HG03571 (cell line): ENCODE results near the gene DPY19L1.
A peak's percentile ranks its signal among the peaks of the same experiment; 100 is the strongest.
"Not testable (repeated sequence)": the region's sequence is repeated elsewhere in the genome, so short reads cannot be mapped to it uniquely, and the experiment has no call there.

ENCODE experiments used
- ATAC-seq: cut with Tn5 transposase; IDR thresholded peaks from one replicate; pipeline ENCODE4 v1.9.1; 2021; ENCODE audit not compliant: unreplicated experiment

DPY19L1 gene

GRCh38 chr7:34991938-34992840, 45.1 kb downstream of the DPY19L1 start:
- peak; percentile 88 for ATAC-seq

- not testable (repeated sequence) for ATAC-seq
Measured at GRCh38 chr7:34988442-34989125, 48.7 kb downstream of the DPY19L1 start.

- ATAC-seq: not testable (repeated sequence)
Measured at GRCh38 chr7:34985155-34985554, 52.1 kb downstream of the DPY19L1 start.

- ATAC-seq: not testable (repeated sequence)
Measured at GRCh38 chr7:34984140-34984539, 53.1 kb downstream of the DPY19L1 start.

GRCh38 chr7:34982371-34983019, 54.8 kb downstream of the DPY19L1 start:
- no peak for ATAC-seq

- not testable (repeated sequence) for ATAC-seq
Measured at GRCh38 chr7:34979124-34979523, 58.2 kb downstream of the DPY19L1 start.

- no peak for ATAC-seq
Measured at GRCh38 chr7:34973400-34973760, 63.9 kb downstream of the DPY19L1 start.

GRCh38 chr7:34972739-34973399, 64.4 kb downstream of the DPY19L1 start:
- ATAC-seq: peak; percentile 51

- not testable (repeated sequence) for ATAC-seq
Measured at GRCh38 chr7:34967818-34968217, 69.5 kb downstream of the DPY19L1 start.

- not testable (repeated sequence) for ATAC-seq
Measured at GRCh38 chr7:34966504-34966903, 70.8 kb downstream of the DPY19L1 start.

GRCh38 chr7:34958021-34958420, 79.3 kb downstream of the DPY19L1 start:
- ATAC-seq: no peak

GRCh38 chr7:34952822-34953221, 84.5 kb downstream of the DPY19L1 start:
- no peak for ATAC-seq

- no peak for ATAC-seq
Measured at GRCh38 chr7:34949361-34949760, 87.9 kb downstream of the DPY19L1 start.

GRCh38 chr7:34947427-34947826, 89.9 kb downstream of the DPY19L1 start:
- ATAC-seq: not testable (repeated sequence)

- no peak for ATAC-seq
Measured at GRCh38 chr7:34946486-34946885, 90.8 kb downstream of the DPY19L1 start.

GRCh38 chr7:34945894-34946477, 91.3 kb downstream of the DPY19L1 start:
- not testable (repeated sequence) for ATAC-seq

- no peak for ATAC-seq
Measured at GRCh38 chr7:34939175-34939574, 98.1 kb downstream of the DPY19L1 start.

- ATAC-seq: not testable (repeated sequence)
Measured at GRCh38 chr7:34935735-34936165, 101.5 kb downstream of the DPY19L1 start.

- no peak for ATAC-seq
Measured at GRCh38 chr7:34931739-34932138, 105.5 kb downstream of the DPY19L1 start.

- not testable (repeated sequence) for ATAC-seq
Measured at GRCh38 chr7:34929783-34930182, 107.5 kb downstream of the DPY19L1 start.

GRCh38 chr7:34928560-34928959, 108.7 kb downstream of the DPY19L1 start:
- ATAC-seq: no peak
